Stomach (tissue), 8 donors: ENCODE data around the gene SRGAP2C. TPM values are rescaled to one million over a fixed set of nuclear protein-coding genes. Genes with fewer than 3 reads are reported as not detected.

Experiments used
- polyA plus RNA-seq, 3 donors: library from polyadenylated mRNA; stranded (reverse); fragments of 200-250 nt; gene quantifications; one replicate each; pipeline ENCODE4 v1.2.3, GENCODE V29; 2013
- small RNA-seq, 4 donors: library from RNA; depleted of rRNA; stranded (forward); fragments of <200 nt; gene quantifications; one replicate each; pipeline ENCODE3, GENCODE V24; 2016
- total RNA-seq, 5 donors: library from RNA; depleted of rRNA; stranded (reverse); fragments of >200 nt; gene quantifications; one replicate each; pipeline versions ENCODE4 v1.1.0 to v1.2.3, GENCODE V29; 2014 to 2016
- donor health status: healthy with polysubstance abuse.
- donor health status: Bipolar disorder and iron deficiency.
- donor health status: healthy.

The SRGAP2C gene
- total and polyA plus RNA-seq, 8 donors = 2.3 to 17.6 (median 4.4) TPM

Small RNA genes lying within 50 kb of the gene (small RNA-seq; reads per million reads assigned to genes)
- gene AC243994.1 = 0 reads per million in 4 donors

Other genes starting within 250 kb of the SRGAP2C start
- gene FAM72B, start 635 bp upstream of the SRGAP2C start, total RNA-seq = 1 to 10 TPM in 1 of 5 donors, not detected in 4; 1.5 TPM
- 1 to 10 TPM in 2 of 3 donors, under 1 TPM in 1; 0.46 to 1.5 (median 1.4) TPM for gene FAM72B, start 635 bp upstream of the SRGAP2C start, polyA plus RNA-seq